Activated CD8-positive, alpha-beta memory T cell treated with anti-CD3 and anti-CD28 coated beads, Interleukin-2, amount 50 U/mL, for 24 hours (primary cell): ENCODE measurements around the gene SUCLG2.

Experiments used
- DNase-seq: peaks from one replicate; pipeline ENCODE4 v3.0.0-alpha.2; 2020; ENCODE audit errors: extremely low read depth

The SUCLG2 gene

DNA sequence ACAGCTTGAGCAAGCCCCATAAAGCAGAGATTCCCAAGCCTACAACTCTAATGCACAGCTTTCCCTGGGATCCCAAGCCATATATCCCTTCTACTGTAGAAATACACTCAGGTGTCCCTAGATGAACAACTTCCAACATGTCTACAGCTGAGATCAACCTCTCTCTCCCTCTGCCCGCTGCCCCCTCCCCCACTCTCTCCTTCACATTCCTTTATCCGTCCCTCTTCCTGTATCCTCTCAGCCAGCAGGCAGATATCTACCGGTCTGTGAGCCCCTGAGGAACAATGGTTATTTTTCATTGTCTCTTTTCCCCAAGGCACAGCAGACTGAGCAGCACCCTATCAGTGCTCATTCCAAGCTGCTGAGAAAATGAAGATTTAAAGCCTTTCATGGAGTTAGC lies 138.6 kb downstream of the SUCLG2 start:
- no peak for DNase-seq

DNA sequence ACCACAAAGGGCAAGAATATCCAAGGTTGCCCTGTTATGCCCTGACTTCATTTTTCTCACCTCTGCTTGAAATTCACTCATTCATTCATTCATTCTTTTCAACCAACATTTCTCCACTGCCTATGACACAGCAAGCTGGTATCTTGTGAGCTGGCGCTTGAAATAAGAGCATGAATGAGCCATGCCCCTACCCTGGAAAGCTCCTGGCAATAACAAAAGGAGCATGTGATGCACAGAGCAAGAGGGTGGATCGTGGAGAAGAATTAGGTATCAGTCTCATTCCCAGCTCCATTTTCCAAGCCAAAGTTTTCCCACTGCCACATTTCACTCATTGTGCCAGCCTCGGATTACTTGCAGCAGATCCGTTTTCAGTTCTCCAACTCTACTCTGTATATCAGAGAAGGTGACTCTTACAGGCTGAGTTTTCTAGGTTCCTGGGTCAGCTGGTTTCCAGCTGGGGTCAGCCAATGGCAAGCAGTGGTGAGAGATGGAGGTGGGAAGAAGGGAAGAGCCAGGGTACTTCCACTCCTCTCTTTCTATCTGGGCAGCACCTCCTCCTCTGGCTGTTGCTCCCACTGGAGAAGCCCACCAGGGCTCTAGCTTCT lies 144.8 kb downstream of the SUCLG2 start:
- DNase-seq = no peak

DNA sequence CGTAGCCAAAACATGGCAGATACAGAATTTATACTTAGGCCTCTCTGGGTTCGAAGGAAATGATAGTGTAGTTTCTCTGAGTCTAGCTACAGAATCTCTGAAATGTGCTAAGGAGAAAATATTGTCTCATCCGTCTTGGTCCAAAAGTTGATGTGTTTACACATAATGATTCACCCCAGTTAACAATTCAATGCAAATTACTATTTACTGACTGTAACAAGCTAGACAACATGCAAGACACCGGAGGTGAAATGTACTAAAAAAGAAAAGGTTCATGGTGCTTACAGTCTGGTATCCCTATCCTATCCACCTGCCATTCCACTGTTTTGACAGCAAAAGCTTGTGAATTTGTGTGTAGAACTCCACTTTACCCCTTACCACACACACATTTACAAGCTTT lies 146.8 kb downstream of the SUCLG2 start:
- no peak for DNase-seq

DNA sequence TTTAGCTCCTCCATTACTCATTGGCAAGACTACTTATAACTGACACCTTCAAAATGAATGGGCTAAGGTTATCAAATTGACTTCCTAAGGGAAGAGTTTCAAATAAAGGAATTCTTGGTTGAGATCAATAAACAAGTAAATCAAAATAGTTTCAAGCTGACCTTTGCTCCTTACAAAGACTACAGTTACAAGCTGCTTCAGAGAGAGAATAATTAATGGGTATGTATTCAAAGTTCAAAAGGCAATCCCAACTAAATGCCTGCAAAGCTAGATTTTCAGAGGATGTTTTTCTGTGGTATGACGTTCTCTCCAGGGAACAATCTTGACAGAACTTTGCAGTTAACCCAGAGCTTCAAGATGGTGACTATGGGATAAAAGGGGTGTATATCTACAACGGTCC lies 153.7 kb downstream of the SUCLG2 start:
- no peak for DNase-seq

DNA sequence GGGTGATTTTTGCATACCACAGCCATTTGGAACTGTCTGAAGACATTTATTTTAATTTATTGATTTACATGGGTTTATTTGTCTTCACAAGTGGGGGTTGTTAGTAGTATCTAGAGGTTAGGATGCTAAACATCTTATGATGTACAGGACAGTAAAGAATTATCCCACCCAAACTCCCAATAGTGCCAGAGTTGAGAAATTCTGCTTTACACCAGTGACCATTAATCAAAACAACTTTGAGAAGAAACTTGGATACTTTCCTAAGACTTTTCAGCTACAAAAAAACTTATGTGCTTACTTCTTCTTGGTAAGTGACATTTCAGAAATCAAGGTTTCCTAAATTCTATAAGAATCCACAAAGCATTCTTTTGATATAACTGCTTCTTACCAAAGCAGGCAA lies 156.7 kb downstream of the SUCLG2 start:
- no peak for DNase-seq

DNA sequence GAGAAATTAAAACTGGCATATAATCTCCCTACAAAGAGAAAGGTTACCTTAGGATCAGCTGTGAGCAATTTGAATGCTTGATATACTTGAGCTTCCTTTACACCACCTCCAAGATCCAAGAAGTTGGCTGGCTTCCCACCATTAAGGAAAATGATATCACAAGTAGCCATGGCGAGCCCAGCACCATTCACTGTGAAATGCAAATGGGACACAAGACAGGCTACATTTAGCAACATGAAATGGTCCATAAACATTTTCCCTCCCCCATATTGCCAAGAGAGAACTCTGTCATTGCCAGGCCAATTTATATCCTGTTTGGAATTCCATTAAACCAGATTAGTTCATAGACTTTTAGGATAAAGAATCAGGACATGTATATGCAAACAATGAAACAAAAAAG lies 158.7 kb downstream of the SUCLG2 start:
- no peak for DNase-seq

DNA sequence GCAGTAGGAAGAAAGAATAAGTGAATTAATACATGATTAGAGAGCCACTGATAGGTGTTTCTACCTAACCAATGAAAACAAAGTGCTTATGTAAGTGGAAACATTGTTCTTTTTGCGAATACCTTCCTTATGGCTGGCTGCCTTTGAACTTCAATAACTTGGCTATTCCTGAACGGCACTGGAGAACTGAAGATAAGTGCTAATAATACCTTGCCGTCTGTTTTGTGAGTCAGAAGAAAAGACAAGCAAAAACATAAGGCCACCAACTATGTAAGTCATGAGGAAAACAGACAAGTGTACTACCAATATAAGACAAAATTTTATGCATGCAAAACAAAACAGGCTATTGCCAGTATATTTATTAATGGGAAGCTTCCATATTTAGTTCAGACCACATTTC lies 160.6 kb downstream of the SUCLG2 start:
- DNase-seq = no peak

DNA sequence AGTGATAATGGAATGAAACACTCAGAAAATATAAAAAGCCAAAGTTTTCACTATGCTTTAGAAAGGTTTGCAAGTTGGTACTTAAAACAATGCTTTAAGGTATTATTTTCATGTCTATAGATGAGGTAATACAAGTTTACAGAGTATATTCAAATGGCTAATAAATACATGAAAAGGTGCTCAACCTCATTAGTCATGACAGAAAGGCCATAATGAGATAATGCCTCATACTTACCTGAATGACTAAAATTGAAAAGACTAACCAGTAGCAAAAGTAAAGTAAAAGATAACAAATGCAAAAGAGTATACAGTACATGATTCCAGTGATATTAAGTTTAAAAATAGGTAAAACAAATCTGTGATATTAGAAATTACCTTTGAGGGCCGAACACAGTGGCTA lies 163.8 kb downstream of the SUCLG2 start:
- no peak for DNase-seq

DNA sequence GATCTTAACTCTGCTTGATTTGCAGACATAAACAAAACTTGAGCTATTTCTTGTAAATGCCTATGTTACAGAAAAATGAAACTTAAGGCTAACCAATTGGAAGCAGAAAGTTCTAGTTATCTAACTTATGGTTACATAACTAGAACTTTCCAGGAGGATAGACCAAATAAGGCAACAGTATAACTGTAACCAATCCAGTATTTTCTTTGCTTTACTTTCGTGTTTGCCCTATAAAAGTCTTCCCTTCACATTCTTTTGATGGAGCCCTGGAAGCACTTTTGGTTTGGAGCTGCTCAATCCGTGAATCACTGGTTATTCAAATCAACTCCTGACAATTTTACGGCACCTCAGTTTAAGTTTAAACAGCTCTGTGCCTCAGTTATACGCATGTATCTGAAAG lies 164.6 kb downstream of the SUCLG2 start:
- DNase-seq = no peak

DNA sequence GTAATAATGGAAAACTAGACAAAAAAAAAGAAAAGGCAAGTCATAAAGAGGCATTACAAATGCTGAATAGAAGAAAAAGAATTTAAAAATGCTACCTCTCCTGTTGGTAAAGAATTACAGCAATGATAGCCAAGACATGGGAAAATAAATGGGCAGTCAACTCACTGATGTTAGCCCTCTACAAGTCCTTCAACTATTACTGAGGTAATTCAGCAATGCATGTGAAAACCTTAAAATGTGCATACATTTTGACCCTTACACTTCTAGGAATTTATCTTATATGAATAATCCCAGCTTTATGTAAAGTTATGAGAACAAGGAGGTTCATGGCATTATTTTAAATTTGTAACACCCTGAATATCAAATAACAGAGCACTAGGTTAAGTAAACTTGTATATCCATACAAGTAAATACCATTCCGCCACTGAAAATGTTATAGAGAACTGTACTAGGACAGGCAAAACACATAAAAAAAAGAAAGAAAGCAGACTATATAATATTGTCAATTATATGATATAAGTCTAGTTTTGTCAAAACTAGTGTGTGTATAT lies 166.8 kb downstream of the SUCLG2 start:
- DNase-seq = no peak

DNA sequence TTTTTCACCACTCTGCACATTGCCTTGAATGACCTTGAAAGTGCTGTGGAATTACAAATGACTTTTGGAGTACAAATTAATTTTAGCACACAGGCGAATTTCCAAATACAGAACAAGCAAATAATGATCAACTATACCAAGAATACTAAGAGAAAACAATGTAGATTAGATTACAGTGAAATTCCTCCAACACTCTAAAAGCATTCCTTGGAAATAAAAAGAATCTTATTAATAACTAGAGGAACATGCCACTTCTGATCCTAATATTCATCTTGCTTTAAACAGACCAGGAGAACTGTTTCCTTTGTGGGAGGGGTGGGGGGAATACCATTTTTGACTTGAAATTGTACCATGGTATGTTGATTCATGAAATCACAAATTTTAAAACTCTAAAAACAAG lies 167.5 kb downstream of the SUCLG2 start:
- DNase-seq = no peak

DNA sequence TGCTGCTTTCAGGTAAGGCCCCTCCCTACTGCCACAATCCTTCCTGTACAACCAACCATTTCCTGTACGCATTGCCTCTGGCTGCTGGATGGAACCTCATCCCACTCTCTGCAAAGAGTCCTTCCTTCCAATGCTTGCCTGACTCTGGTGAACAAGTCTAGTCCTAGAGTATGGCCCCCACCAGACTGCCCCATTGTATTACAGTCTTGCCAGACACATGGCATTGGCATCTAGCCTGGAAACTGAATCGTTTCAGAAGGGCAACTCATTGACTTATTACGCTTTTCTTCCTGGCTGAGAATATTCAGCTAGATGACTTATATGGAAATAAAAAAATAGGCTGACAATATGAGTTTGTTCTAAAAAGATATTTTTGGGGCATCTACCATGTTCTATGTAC lies 170.3 kb downstream of the SUCLG2 start:
- no peak for DNase-seq

DNA sequence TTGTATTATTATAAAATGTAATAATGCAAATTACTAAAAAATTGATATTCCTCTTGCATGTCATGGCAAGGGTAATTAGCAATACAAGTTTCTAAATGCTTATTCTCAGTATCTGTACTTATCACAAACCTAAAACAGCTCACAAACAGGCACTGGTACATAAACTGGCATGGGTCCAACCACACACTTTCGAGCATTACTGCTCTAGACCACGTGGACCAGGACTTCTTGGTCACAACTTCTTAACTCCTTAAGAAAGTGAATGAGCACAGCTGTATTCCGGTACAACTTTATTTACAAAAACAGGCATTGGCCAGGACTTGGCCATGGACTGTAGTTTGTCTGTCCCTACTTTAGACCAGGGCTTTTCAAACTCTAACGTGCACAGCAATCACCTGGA lies 173.3 kb downstream of the SUCLG2 start:
- no peak for DNase-seq

DNA sequence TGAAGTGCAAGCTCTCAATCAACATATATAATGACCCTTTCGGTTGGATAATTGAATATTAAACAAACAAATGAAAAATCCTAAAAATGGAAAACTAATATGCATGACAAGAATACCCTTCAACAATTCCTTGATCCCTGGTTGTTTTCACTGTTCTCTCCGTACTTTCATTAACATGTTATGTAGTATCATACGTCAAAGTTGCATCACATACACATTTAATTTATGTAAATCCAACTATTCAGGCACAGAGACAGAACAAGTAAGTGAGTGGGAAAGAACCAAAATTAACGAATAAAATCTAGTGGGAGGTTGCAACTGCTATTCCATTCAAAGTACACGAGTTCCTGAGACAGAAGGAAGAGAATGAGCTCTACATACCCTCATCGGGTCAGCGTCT lies 176.0 kb downstream of the SUCLG2 start:
- DNase-seq = no peak

DNA sequence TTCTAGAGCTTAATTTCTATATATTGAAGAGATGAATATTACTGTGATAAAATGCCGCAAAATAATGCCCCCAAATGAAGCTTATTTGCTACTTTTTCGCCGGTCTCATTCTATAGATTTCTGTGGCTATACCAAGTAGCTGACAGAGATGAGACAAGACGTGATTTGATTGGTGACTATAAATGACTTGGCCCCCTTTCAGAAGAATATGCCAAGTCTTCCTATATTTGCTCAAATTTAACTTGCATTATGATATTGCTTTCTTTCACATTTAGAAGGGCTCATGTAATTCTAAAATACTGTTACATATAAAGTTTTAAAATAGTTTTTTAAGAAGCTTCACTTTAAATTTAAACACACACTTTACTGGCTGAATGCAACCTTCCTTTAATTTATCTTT lies 180.1 kb downstream of the SUCLG2 start:
- DNase-seq = no peak

DNA sequence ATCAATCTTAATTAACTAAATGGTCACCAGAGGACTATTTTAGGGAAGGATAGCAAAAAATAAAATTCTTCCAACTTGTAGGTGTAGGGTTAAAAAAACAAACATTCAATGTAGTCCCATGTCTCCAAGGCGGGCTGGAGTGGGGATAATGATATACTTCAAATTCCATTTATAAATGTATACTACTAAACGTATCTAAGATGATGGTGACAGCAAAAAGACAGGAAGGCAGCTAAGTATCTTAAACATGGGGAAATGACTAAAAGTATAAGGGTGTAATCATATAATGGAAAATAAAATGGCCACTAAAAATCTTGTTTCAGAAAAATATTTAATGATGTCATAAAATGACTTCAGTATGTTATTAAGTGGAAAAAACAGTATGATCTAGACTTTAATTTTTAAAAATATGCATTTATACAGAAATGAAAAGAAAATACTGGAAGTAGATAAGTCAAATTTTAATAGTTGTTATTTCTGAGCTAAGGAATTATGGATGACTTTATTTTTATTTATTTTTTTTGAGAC lies 181.7 kb downstream of the SUCLG2 start:
- DNase-seq = no peak

DNA sequence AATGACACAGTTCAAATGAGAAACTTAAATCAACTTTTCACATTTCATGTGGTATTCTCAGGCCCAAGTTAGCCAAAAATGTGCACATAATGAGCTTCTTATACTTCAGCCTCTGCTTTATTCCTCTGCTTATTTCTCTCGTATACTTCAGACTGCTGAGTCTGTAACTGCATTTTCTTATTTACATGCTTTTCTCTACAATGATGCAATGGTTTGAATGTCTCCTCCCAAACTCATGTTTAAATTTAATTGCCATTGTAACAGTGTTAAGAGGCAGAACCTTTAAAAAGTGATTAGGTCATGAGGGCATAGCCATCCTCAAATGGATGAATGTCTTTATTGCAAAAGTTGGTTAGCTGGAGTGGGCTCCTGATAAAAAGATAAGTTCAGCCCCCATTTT lies 184.2 kb downstream of the SUCLG2 start:
- no peak for DNase-seq

DNA sequence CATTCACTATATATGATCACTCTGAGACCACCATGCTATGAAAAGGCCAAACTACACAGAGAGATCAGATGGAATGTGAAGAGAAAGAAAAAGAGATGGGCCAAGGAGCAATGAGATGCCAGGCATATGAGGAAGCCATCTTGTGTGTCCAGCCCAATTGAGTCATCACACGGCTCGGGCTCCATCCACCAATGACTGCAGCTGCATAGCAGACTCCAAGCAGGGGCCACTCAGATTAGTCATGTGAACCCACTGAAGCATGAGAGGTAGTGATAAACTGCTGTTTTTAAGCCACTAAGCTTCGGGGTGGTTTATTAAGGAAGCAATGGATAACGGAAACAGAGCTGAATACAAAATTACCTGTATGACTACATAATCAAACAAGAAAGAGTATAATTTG lies 185.9 kb downstream of the SUCLG2 start:
- no peak for DNase-seq

DNA sequence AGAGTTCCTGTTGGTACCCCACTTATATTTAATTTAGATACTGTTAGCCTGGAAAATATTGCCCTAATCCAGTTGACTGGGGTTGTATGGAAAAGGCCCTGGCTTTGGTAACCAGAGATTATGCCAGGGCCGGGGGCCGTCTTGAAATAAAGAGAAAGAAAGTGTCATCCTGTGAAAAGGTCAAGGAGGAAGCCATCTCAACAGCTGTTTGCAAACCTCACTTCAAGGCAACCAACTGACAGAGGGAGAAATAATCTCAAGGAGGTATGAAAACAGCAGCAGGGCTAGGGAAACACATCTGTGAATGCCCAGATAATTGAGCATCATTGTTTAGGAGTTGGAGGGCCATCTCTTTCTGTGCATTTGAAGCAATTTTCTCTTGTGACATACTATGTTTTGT lies 190.8 kb downstream of the SUCLG2 start:
- no peak for DNase-seq

DNA sequence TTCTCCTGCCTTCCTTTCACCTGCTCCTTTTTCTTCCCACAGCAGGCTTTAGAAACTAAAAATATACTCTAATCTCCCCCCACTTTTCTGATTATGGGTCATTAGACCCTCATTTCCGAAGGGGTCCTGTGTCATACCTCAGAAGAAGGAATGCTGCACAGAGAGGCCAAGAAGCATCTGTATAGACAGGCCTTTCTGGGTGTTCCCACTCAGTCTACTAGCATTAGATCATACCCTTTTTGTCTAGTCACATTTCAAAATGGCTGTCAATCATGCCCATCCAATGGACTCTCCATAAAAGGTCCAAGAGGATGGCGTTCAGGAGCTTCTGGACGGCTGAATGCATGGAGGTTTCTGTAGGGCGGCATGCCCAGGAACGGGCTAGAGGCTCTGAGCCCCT lies 192.2 kb downstream of the SUCLG2 start:
- DNase-seq = no peak

DNA sequence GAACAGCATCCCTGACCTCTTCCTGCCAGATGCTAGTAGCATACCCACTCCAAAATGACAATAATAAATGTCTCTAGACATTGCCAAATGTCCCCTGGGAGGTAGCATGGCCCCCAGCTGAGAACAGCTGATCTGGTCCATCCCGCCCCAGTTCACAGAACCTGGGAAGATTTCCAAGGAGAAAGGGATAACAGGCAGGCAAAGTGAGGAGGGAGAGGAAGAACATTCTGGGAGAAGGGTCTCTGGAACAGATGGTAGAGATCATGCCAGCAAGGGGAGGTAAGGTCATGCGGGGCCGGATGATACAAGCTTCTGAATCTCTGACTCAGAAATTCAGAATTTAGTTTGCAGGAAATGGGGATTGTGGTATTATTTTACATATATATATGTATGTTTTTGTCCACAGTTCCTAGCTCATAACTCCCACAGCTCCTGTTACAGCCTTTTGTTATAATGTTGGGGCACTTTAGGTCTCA lies 192.7 kb downstream of the SUCLG2 start:
- DNase-seq = no peak

DNA sequence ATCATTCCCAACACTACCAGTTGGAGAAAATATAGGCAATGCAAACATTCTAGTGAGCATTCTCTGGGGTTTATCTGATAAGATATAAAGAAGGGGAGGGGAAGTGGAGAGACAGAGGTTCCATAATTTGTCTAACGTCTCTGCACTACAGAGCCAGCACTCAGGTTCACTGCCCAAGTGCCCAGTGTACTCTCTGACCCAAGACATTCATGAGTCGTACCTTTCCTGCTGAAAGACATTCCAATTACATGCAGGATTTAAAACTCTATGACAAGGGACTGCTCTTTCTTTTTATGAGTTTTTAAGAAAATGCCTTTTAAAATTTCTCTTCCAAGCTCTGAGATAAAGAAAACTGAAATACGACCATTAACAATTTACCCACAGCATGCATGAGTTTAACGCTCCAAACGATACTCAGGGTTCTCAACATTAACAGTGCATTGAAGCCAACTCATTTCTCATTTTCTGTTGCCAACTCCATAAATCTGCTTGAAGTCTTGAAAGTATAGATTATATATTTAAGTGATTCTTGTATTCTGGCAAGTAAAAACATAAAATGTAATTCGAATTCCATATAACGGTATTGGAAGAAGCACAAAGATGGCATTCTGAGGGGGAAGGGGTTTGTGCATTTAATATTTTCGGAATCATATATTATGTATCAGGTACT lies 193.4 kb downstream of the SUCLG2 start:
- no peak for DNase-seq

DNA sequence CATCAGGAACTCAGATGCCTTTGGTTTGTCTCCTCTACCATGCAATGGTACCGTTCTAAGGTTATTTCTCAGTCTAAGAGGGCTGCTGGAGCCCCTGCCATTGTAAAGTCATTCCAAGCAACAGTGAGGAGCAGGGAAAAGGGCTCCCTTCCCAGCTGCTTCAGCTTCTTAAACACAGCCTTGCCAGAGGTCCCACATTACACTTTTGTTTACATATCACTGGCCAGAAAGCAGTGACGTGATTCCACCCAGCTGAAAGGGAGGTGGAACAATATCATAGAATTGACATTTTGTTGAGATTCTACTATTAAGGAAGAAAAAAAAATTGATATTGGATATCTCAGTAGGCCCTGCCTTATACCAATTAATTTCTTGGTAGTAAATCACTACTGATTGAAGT lies 194.6 kb downstream of the SUCLG2 start:
- DNase-seq = no peak
